ENCODE results near the gene GREM2.

GRCh38 chr1:240658312-240658960 lies 46.5 kb upstream of the GREM2 start:
- TF ChIP-seq STAT6 (CRISPR knock-in tag; conservative IDR thresholded peaks at IDR 0.05; ENCODE audit: low read depth), result no peak
- TF ChIP-seq CTCF (IDR thresholded peaks at IDR 0.05), result no peak
- TF ChIP-seq ZNF512 (CRISPR knock-in tag; IDR thresholded peaks at IDR 0.05; ENCODE audit: borderline replicate concordance), result no peak
- no peak for TF ChIP-seq FOXP4 (CRISPR knock-in tag; IDR thresholded peaks at IDR 0.05)
- TF ChIP-seq JUN (CRISPR knock-in tag; IDR thresholded peaks at IDR 0.05), result no peak
- no peak for TF ChIP-seq CREB1 (CRISPR knock-in tag; IDR thresholded peaks at IDR 0.05)
- TF ChIP-seq TEAD4 (CRISPR knock-in tag; IDR thresholded peaks at IDR 0.05), result no peak
- no peak for TF ChIP-seq ELF4 (CRISPR knock-in tag; IDR thresholded peaks at IDR 0.05; ENCODE audit: low read depth)
- no peak for TF ChIP-seq FOXK1 (CRISPR knock-in tag; IDR thresholded peaks at IDR 0.05)

All from WTC11 (cell line).